SK-N-SH (cell line): Measurements from ENCODE around the gene HDGFL3. TPM values are rescaled to one million over a fixed set of nuclear protein-coding genes. Genes with fewer than 3 reads are reported as not detected.

Source experiments
- CTCF ChIA-PET: fragments of 300-600, 350-600 bp; formaldehyde crosslinking; extraction: SDS; loops from one replicate; lab custom pipeline; 2021; lab: Yijun Ruan, JAX
- POLR2A ChIA-PET: fragments of 350-600 bp; sonication (Branson Sonifier 250); formaldehyde crosslinking; extraction: SDS; loops from one replicate; lab custom pipeline; 2020; ENCODE audit warnings: antibody characterized with exemption, inconsistent platforms; lab: Yijun Ruan, JAX
- DNase-seq: peaks from one replicate; pipeline ENCODE4 v3.0.0; 2012
- H2AFZ ChIP-seq: fragments of 200-600 bp; sonication (generic); 2 replicates; pipeline ENCODE4 v1.8.1; 2016; ENCODE audit warnings: antibody characterized with exemption, mild to moderate bottlenecking, low read depth
- H3F3A ChIP-seq: fragments of 200-600 bp; sonication (generic); replicated peaks from 2 replicates; pipeline ENCODE3; 2016; ENCODE audit warnings: antibody characterized with exemption, mild to moderate bottlenecking; ENCODE audit not compliant: insufficient read depth
- H3K27ac ChIP-seq, 2 experiments: fragments of 200-500 bp in 1 of 2; fragments of 200-600 bp in 1 of 2; sonication (Bioruptor generic) in 1 of 2; sonication (generic), shearing (Covaris generic) in 1 of 2; 2 replicates each; pipeline versions ENCODE4 v1.5.1 to v1.6.1; 2014 to 2016; ENCODE audit warnings: low read depth in 2 of 2, inconsistent platforms in 1 of 2, low read length in 1 of 2, mild to moderate bottlenecking in 1 of 2, mixed read lengths in 1 of 2
- H3K27me3 ChIP-seq: fragments of 200-600 bp; sonication (generic), shearing (Covaris generic); 2 replicates; pipeline ENCODE4 v1.6.1; 2016; ENCODE audit warnings: mixed run types; ENCODE audit not compliant: insufficient read depth
- H3K36me3 ChIP-seq, 2 experiments: fragments of 200-500 bp in 1 of 2; fragments of 200-600 bp in 1 of 2; sonication (Bioruptor generic) in 1 of 2; sonication (generic) in 1 of 2; replicated peaks in 1 of 2; 2 replicates each; pipeline versions ENCODE3 to v1.5.1; 2014 to 2016; ENCODE audit warnings: low read length in 1 of 2, mild to moderate bottlenecking in 1 of 2; ENCODE audit not compliant: insufficient read depth in 2 of 2, control insufficient read depth in 1 of 2
- H3K4me1 ChIP-seq, 2 experiments: fragments of 200-500 bp in 1 of 2; fragments of 200-600 bp in 1 of 2; sonication (Bioruptor generic) in 1 of 2; sonication (generic), shearing (Covaris generic) in 1 of 2; 2 replicates each; pipeline versions ENCODE4 v1.5.1 to v1.6.1; 2014 to 2016; ENCODE audit warnings: low read depth in 1 of 2, low read length in 1 of 2, mixed run types in 1 of 2; ENCODE audit not compliant: insufficient read depth in 2 of 2, control insufficient read depth in 1 of 2
- H3K4me2 ChIP-seq: fragments of 200-600 bp; sonication (generic), shearing (Covaris generic); 2 replicates; pipeline ENCODE4 v1.6.1; 2017; ENCODE audit warnings: mixed run types
- H3K4me3 ChIP-seq, 2 experiments: fragments of 200-500 bp in 1 of 2; fragments of 200-600 bp in 1 of 2; sonication (Bioruptor generic) in 1 of 2; sonication (generic), shearing (Covaris generic) in 1 of 2; 2 replicates each; pipeline versions ENCODE4 v1.5.1 to v1.8.1; 2014 to 2016; ENCODE audit warnings: low read depth in 2 of 2, inconsistent platforms in 1 of 2, low read length in 1 of 2, mild to moderate bottlenecking in 1 of 2, mixed read lengths in 1 of 2, moderate library complexity in 1 of 2
- H3K79me2 ChIP-seq: fragments of 200-600 bp; sonication (generic); 2 replicates; pipeline ENCODE4 v1.8.1; 2017; ENCODE audit warnings: mild to moderate bottlenecking; ENCODE audit not compliant: insufficient read depth
- H3K9ac ChIP-seq: fragments of 200-600 bp; sonication (generic); 2 replicates; pipeline ENCODE4 v1.6.1; 2017; ENCODE audit warnings: mixed run types
- H3K9me2 ChIP-seq: fragments of 200-600 bp; sonication (generic); 2 replicates; pipeline ENCODE4 v1.6.1; 2017; ENCODE audit warnings: mixed run types
- H3K9me3 ChIP-seq: fragments of 200-600 bp; sonication (generic); 2 replicates; pipeline ENCODE4 v1.6.1; 2017; ENCODE audit warnings: mixed run types, mild to moderate bottlenecking, moderate library complexity
- H4K20me1 ChIP-seq: fragments of 200-600 bp; sonication (generic); 2 replicates; pipeline ENCODE4 v1.6.1; 2017; ENCODE audit warnings: mild to moderate bottlenecking, mixed run types; ENCODE audit not compliant: insufficient read depth
- FOSL2 ChIP-seq: IDR thresholded peaks from 2 replicates; pipeline ENCODE4 v1.4.0; 2012; ENCODE audit warnings: low read depth, mild to moderate bottlenecking, moderate library complexity, borderline replicate concordance
- FOXM1 ChIP-seq: IDR thresholded peaks from 2 replicates; pipeline ENCODE4 v1.4.0; 2012; ENCODE audit warnings: low read depth, mild to moderate bottlenecking
- GABPA ChIP-seq: IDR thresholded peaks from 2 replicates; pipeline ENCODE4 v1.4.0; 2012; ENCODE audit warnings: low read depth, mild to moderate bottlenecking
- MXI1 ChIP-seq: IDR thresholded peaks from 2 replicates; pipeline ENCODE4 v1.6.1; 2012; ENCODE audit warnings: mild to moderate bottlenecking, low read depth, low read length, improper control_type of control experiment
- REST ChIP-seq: IDR thresholded peaks from 2 replicates; pipeline ENCODE4 v1.6.1; 2012; ENCODE audit warnings: mild to moderate bottlenecking, low read depth, low read length, moderate library complexity
- USF1 ChIP-seq: IDR thresholded peaks from 2 replicates; pipeline ENCODE4 v1.4.0; 2012; ENCODE audit warnings: low read depth, borderline replicate concordance
- YY1 ChIP-seq: IDR thresholded peaks from 2 replicates; pipeline ENCODE4 v1.4.0; 2012; ENCODE audit warnings: low read depth, mild to moderate bottlenecking
- WGBS: methylation state at CpG from one replicate; pipeline ENCODE4 v1.1.6; 2017; ENCODE audit warnings: low lambda C conversion rate; 5-methylcytosine and 5-hydroxymethylcytosine counted together
- polyA plus RNA-seq, 3 experiments: library from polyadenylated mRNA; depleted of rRNA; stranded (reverse); fragments of >200 nt; gene quantifications; 2 replicates each; pipeline ENCODE4 v1.2.3, GENCODE V29; 2012

Gene HDGFL3
- polyA plus RNA-seq, 1 of the 3 experiments (the other 2 are of a cell fraction), result 8.0 TPM

- 80% methylated on average over 4 of the region's 4 CpGs for WGBS
- TF ChIP-seq MXI1, result no peak
- no peak for TF ChIP-seq FOXM1
- TF ChIP-seq REST, result no peak
- TF ChIP-seq YY1, result no peak
- TF ChIP-seq USF1, result no peak
- H3K27ac ChIP-seq, result peak overlapping the region in 1 of 2 experiments; percentile 71; a peak in 2 of 4 replicates
- H3K4me1 ChIP-seq, result peaks cover 0 to 8% of the 10 kb centered on the region in 2 experiments; a peak in 1 of 4 replicates
- H3K4me2 ChIP-seq, result 0 out of 2 replicates have a peak overlapping the region, but pooled peaks have one; percentile 7
- no peak overlapping the region for H3K4me3 ChIP-seq
- H3K9ac ChIP-seq, result no peak overlapping the region; the same call in 1 of the 2 replicates
- ChIA-PET POLR2A (no interaction called here), CTCF (interaction anchor here (1.2 kb wide), 1 partner anchor 65 kb away, joined by 3 read pairs; no protein-coding TSS in a partner anchor)
- H4K20me1 ChIP-seq, result no peaks in the 10 kb centered on the region; the same call in 1 of the 2 replicates
- no peaks in the 10 kb centered on the region for H3K27me3 ChIP-seq
- peaks cover 5% of the 10 kb centered on the region; the same call in 1 of the 2 replicates for H3K9me3 ChIP-seq
- H2AFZ ChIP-seq, result no peak overlapping the region
- no peaks in the 10 kb centered on the region for H3K9me2 ChIP-seq
- H3F3A ChIP-seq, result peaks cover 36% of the 10 kb centered on the region
- H3K79me2 ChIP-seq, result peaks cover 84% of the 10 kb centered on the region
- no peak for DNase-seq
- H3K36me3 ChIP-seq, result peaks cover 11 to 20% of the 10 kb centered on the region in 2 experiments
Measured at GRCh38 chr15:83164771-83165404, 42.7 kb downstream of the HDGFL3 start.

- WGBS, result 18% methylated on average over 1 of the region's 1 CpG
- no peak for DNase-seq
- TF ChIP-seq GABPA (no peak), FOSL2 (peak; percentile 21; the same call in 1 of the 2 replicates)
- CTCF ChIA-PET, result interaction anchor here (1.2 kb wide), 1 partner anchor 64 kb away, joined by 3 read pairs; no protein-coding TSS in a partner anchor
- no peak overlapping the region for H3K4me3 ChIP-seq
- peak overlapping the region; percentile 12; the same call in 1 of the 2 replicates for H3K9ac ChIP-seq
- H3K27ac ChIP-seq, result peak overlapping the region in 1 of 2 experiments; percentile 71; a peak in 2 of 4 replicates
- H3K4me2 ChIP-seq, result 0 out of 2 replicates have a peak overlapping the region, but pooled peaks have one; percentile 7
- no peaks in the 10 kb centered on the region for H3K27me3 ChIP-seq
- H3F3A ChIP-seq, result peaks cover 34% of the 10 kb centered on the region
- peaks cover 83% of the 10 kb centered on the region for H3K79me2 ChIP-seq
- POLR2A ChIA-PET, result no interaction called here
- H2AFZ ChIP-seq, result no peak overlapping the region
- H3K4me1 ChIP-seq, result peaks cover 0 to 8% of the 10 kb centered on the region in 2 experiments; a peak in 1 of 4 replicates
- no peaks in the 10 kb centered on the region; the same call in 1 of the 2 replicates for H4K20me1 ChIP-seq
- peaks cover 11 to 23% of the 10 kb centered on the region in 2 experiments for H3K36me3 ChIP-seq
- no peaks in the 10 kb centered on the region for H3K9me2 ChIP-seq
- peaks cover 5% of the 10 kb centered on the region; the same call in 1 of the 2 replicates for H3K9me3 ChIP-seq
Measured at GRCh38 chr15:83164111-83164770, 43.4 kb downstream of the HDGFL3 start.
